Activated T-cell treated with anti-CD3 and anti-CD28 coated beads for 48 hours (primary cell): ENCODE data around the gene LPAR3.
A peak's percentile ranks its signal among the peaks of the same experiment; 100 is the strongest.

Experiments used
- DNase-seq: peaks from one replicate; pipeline ENCODE4 v3.0.0-alpha.2; 2020; ENCODE audit warnings: low read depth

Gene LPAR3

GRCh38 chr1:84774669-84775534 is 118.1 kb downstream of the LPAR3 start:
- DNase-seq = no peak

- DNase-seq = no peak
Measured at GRCh38 chr1:84773933-84774497, 119.0 kb downstream of the LPAR3 start.

- no peak for DNase-seq
Measured at GRCh38 chr1:84773195-84773594, 119.8 kb downstream of the LPAR3 start.

DNA sequence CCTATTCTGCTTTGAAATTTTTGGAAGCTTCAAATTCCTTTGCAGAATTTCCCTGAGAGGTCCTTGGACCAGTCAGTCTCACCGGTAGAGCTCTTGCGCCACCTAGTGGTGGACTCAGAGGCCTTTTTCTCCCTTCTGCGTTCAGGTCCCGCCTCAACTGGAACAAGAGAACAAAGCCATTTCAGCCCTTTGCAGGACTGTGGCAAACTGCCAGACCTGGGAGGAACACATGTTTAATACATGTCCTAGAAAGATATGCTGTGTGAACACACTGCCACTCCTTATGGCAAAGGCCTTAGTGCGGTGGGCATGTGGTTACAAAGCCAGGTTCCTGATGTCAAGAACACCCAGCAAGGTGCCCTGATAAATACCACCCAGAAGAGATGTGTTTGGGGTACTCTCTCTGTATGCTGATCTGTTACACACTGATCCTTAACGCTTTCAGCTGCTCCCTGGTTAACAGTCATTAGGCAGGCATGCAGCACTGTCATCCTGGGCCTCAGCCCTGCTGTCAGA is 120.5 kb downstream of the LPAR3 start:
- peak; percentile 49 for DNase-seq

GRCh38 chr1:84771895-84772294 is 121.1 kb downstream of the LPAR3 start:
- DNase-seq = no peak

DNA sequence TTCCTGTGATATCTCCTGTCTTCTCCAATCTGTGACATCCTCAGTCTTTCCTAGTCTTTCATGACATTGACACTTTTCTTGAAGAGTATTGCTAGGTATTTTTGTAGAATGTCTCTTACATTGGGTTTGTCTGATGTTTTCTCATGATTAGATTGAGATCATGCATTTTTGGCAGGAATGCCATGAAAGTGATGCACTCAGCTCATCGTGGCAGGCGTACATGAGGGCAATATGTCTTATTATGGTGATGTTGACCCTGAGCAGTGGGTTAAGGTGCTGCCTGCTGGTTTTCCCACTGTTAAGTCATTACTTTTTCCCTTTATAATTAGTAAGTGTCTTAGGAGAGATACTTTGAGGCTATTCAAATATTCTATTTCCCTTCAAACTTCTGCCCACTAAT is 122.5 kb downstream of the LPAR3 start:
- no peak for DNase-seq

GRCh38 chr1:84769636-84770035 is 123.4 kb downstream of the LPAR3 start:
- DNase-seq = no peak

DNA sequence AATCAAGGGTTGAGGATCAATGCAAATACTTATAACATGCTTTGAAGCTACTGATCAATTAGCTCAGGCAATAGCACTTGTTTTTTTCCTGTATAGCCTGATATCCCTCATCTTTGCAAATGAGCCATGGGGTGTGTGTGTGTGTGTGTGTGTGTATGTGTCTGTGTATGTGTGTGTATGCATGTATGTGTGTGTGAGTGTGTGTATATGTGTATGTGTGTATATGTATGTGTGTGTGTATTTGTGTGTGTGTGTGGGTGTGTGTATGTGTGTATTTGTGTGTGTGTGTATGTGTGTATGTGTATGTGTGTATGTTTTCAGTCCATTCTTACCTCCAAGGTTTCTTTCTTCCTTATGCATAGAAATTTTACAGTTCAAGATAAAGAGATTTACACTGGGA is 124.4 kb downstream of the LPAR3 start:
- DNase-seq = no peak

- DNase-seq = no peak
Measured at GRCh38 chr1:84763912-84764680, 128.9 kb downstream of the LPAR3 start.

- DNase-seq = no peak
Measured at GRCh38 chr1:84762664-84763063, 130.3 kb downstream of the LPAR3 start.
